Measurements from ENCODE around the gene RFC2.

The RFC2 gene

DNA sequence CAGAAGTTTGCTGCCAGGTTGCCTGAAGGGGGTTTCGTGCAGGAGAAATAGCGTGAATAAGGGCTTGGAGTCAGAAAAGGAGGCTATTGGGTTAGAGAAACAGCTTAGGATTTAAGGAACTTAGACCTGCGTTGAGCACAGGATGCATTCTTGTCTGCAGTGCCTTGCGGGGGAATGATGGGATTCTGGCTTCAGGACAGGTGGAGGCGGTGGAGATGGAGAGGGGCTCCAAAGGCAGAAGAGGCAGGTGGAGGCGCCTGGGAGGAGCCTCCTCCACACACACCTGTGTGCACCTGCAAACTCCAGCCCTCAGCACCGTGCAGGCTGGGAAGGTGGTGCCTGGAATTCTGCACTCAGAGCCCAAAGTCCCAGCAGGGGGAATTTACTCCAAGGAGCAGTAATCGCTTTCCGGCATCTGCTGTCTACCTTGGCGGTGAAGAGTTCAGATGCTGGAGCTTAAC, 36.8 kb upstream of the RFC2 start:
- TF ChIP-seq REST (IDR thresholded peaks at IDR 0.05; ENCODE audit: low read depth) (no peak), USF1 (IDR thresholded peaks at IDR 0.05) (no peak), NFIC (IDR thresholded peaks at IDR 0.05) (no peak), YY1 (IDR thresholded peaks at IDR 0.05; ENCODE audit: low read depth) (no peak), RAD21 (IDR thresholded peaks at IDR 0.05; ENCODE audit: low read depth) (no peak), FOXM1 (IDR thresholded peaks at IDR 0.05; ENCODE audit: borderline replicate concordance, low read depth) (no peak), TEAD4 (IDR thresholded peaks at IDR 0.05) (no peak), ZBTB7A (IDR thresholded peaks at IDR 0.05; ENCODE audit: low read depth) (no peak), CEBPB (IDR thresholded peaks at IDR 0.05) (no peak), CREB1 (IDR thresholded peaks at IDR 0.05; ENCODE audit: low read depth) (no peak), TAF1 (IDR thresholded peaks at IDR 0.05; ENCODE audit: low read depth) (no peak), TCF12 (IDR thresholded peaks at IDR 0.05; ENCODE audit: low read depth) (no peak), EP300 (IDR thresholded peaks at IDR 0.05; ENCODE audit: borderline replicate concordance) (no peak), EGR1 (IDR thresholded peaks at IDR 0.05) (no peak), MAX (IDR thresholded peaks at IDR 0.05) (no peak)

DNA sequence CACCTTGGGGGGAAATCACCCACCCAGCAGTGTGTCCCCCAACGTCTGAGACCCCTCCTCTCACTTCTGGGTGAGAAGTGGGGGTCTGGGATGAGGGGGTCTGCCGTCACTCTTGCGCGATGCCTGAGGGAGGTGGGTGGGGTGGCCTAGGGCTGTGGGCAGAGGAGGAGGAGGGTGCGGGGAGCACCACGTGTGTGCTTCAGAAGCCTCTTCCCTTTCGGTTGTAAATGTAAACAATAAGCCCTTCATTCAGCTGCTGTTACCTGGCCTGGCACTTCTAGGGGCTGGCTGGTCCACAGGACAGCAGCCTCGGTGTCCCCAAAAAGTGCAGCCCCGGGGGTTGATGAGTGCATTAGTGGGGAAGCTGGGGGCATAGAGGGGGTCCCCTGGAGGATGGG, 36.4 kb upstream of the RFC2 start:
- no peak for TF ChIP-seq TCF12 (IDR thresholded peaks at IDR 0.05; ENCODE audit: low read depth)
- TF ChIP-seq YY1 (IDR thresholded peaks at IDR 0.05; ENCODE audit: low read depth), result no peak
- TF ChIP-seq CEBPB (IDR thresholded peaks at IDR 0.05), result no peak
- no peak for TF ChIP-seq MAX (IDR thresholded peaks at IDR 0.05)
- TF ChIP-seq TEAD4 (IDR thresholded peaks at IDR 0.05), result no peak
- TF ChIP-seq EP300 (IDR thresholded peaks at IDR 0.05; ENCODE audit: borderline replicate concordance), result no peak
- no peak for TF ChIP-seq EGR1 (IDR thresholded peaks at IDR 0.05)
- TF ChIP-seq REST (IDR thresholded peaks at IDR 0.05; ENCODE audit: low read depth), result no peak
- TF ChIP-seq FOXM1 (IDR thresholded peaks at IDR 0.05; ENCODE audit: borderline replicate concordance, low read depth), result no peak
- TF ChIP-seq CREB1 (IDR thresholded peaks at IDR 0.05; ENCODE audit: low read depth), result no peak
- no peak for TF ChIP-seq ZBTB7A (IDR thresholded peaks at IDR 0.05; ENCODE audit: low read depth)
- TF ChIP-seq RAD21 (IDR thresholded peaks at IDR 0.05; ENCODE audit: low read depth), result no peak
- no peak for TF ChIP-seq NFIC (IDR thresholded peaks at IDR 0.05)
- no peak for TF ChIP-seq USF1 (IDR thresholded peaks at IDR 0.05)
- no peak for TF ChIP-seq TAF1 (IDR thresholded peaks at IDR 0.05; ENCODE audit: low read depth)

DNA sequence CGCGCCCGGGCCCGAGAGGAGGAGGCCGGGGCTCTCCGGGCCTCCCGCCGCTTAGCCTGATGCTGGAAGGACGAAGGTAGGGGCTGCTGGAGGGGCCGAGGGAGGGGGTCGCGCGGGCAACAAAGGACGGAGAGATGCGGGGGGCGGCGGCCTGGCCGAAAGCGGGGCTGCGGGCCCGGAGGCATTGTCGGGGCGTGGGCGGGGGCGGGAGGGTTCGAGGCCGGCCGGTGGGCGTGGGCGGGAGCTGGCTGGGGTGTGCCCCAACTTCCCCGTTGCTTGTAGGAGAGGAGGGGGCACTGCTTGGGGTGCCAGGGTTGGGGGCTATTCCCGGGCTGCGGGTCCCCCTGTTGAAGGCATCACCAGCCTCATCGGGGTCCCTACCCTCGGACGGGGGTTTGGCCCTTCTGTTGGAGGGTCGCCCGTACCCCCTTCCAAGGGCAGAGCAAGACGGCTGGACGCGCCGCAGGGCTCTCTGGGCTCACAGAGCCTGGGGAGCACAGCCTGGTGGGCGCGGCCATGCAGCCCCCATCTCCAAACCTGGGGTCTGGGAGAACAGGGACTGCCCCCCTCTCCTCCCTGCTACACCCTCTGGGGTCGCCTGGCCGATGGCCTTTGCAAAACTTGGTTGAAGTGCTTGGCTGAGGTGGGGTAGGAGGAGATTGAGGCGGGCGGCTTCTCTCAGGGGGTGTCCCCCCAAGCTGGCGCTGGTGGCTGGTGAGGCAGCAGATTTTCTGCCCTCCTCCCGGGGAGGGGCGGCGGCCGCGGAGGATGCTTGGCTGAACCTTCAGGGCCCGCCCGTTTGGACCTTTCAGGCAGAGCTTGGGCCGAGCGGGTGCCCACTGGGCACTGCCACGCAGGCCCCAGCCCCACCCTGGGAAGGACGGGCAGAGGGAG, 35.7 kb upstream of the RFC2 start:
- no peak for TF ChIP-seq EP300 (IDR thresholded peaks at IDR 0.05; ENCODE audit: borderline replicate concordance)
- peak; percentile 65; the same call in 1 of the 2 replicates for TF ChIP-seq ZBTB7A (IDR thresholded peaks at IDR 0.05; ENCODE audit: low read depth)

DNA sequence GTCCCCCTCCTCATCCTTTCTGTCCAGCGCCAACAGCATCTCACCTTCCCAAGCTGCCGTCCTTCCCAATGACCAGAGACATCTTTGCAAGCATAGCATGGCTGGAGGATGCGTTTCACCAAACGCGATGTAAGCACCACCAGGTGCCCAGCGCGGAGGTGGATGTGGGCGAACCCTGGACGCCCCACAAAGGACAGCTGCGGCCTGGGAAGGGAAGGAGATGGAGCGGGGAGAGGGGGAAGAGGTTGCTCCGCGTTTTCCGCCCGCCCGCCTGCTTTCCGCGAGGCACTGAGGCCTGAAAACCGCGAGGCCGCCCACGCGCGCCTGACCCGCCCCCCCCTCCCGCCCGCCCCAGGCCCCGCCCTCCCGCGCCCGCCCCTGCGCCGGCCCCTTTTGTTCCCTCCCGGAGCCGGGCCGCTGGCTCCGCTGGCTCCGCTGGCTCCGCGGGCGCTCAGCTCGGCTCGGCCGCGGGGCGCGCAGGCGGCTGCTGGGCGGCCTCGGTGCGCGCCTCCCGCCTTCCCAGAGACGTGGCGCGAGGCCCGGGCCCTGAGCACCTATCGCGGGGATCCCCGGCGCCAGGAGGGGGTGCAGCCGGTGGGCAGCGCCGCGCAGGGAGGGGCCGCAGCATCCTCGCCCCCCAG, 34.9 kb upstream of the RFC2 start, which contains the start of gene CLIP2:
Gene CLIP2 (plus strand): TSS at position 390 of the 641 bp plus-strand sequence. CDS start 28,140 bp downstream, outside the sequence.
- TF ChIP-seq TEAD4 (IDR thresholded peaks at IDR 0.05) (0 out of 2 replicates have a peak, but pooled peaks have one; percentile 5), MAX (IDR thresholded peaks at IDR 0.05) (peak; percentile 68; the same call in 1 of the 2 replicates), TAF1 (IDR thresholded peaks at IDR 0.05; ENCODE audit: low read depth) (peak; percentile 24; the same call in 1 of the 2 replicates), YY1 (IDR thresholded peaks at IDR 0.05; ENCODE audit: low read depth) (no peak), ZBTB7A (IDR thresholded peaks at IDR 0.05; ENCODE audit: low read depth) (0 out of 2 replicates have a peak, but pooled peaks have one; percentile 4)
